ENCODE measurements around the gene KLHDC10.

DNA sequence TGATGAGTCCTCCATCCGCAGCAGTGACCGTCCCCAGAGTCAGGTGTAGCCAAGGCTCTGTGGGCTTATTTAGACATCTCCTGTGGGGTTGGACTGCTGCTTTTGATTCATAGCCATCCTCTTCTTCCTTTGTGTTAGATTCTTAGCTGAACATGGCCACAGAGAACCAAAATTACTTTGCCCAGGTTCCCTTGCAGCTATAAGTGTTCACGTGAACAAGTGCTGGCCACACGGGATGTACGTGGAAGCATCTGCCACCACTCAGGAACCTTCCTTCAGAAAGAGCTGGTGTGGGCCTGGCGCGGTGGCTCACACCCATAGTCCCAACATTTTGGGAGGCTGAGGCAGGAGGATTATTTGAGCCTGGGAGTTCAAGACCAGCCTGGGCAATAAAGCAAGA, 85.8 kb downstream of the KLHDC10 start:
- TF ChIP-seq, protein P1, sequence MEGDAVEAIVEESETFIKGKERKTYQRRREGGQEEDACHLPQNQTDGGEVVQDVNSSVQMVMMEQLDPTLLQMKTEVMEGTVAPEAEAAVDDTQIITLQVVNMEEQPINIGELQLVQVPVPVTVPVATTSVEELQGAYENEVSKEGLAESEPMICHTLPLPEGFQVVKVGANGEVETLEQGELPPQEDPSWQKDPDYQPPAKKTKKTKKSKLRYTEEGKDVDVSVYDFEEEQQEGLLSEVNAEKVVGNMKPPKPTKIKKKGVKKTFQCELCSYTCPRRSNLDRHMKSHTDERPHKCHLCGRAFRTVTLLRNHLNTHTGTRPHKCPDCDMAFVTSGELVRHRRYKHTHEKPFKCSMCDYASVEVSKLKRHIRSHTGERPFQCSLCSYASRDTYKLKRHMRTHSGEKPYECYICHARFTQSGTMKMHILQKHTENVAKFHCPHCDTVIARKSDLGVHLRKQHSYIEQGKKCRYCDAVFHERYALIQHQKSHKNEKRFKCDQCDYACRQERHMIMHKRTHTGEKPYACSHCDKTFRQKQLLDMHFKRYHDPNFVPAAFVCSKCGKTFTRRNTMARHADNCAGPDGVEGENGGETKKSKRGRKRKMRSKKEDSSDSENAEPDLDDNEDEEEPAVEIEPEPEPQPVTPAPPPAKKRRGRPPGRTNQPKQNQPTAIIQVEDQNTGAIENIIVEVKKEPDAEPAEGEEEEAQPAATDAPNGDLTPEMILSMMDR (IDR thresholded peaks at IDR 0.05), result no peak
- no peak for TF ChIP-seq EP300 (IDR thresholded peaks at IDR 0.05)
- no peak for TF ChIP-seq POLR2A (IDR thresholded peaks at IDR 0.05)
